DMS 273 (cell line): ENCODE measurements around the gene ZIC5.

Experiments used
- DNase-seq: peaks from one replicate; lab custom pipeline; 2025; ENCODE audit not compliant: unreplicated experiment; lab: John Stamatoyannopoulos, UW

ZIC5 gene

DNA sequence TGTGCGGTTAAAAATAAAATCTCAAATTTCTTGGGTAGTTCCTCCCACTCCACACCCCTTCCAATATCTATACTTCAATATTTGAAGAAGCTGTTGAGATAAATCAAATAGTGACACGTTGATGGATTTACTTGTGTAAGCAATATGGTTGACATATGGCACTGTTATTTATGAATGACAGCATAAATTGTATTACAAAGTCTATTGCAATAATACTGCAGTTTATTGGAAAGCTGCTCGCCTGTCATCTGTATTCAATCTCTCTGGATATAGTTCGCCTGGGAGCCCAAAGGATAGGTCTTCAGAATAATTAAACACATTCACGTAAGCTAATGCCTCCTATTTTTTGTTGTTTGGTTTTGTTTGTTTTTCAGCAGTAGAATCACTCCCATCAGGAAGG, 5.0 kb upstream of the ZIC5 start:
- peak; percentile 24 for DNase-seq

DNA sequence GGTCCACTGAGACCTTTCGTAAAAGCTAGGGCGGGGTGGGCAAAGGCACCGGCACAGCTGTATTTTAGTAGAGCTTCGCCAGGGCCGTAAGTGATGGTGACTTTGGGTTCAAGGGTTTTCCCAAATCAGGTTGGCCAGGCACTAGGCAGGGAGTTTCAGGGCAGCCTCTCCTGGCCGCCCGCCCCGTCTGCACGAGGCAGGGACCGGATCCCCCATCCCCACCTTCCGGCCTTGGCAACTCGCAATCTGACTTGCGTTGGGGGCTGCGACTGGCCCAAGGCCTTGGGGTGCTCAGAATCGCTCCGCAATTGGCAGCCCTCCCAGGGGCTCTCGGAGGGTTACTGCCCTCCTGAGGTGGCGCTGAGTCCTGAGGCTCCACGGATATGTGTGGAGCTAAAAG, 4.1 kb upstream of the ZIC5 start:
- DNase-seq = no peak

DNA sequence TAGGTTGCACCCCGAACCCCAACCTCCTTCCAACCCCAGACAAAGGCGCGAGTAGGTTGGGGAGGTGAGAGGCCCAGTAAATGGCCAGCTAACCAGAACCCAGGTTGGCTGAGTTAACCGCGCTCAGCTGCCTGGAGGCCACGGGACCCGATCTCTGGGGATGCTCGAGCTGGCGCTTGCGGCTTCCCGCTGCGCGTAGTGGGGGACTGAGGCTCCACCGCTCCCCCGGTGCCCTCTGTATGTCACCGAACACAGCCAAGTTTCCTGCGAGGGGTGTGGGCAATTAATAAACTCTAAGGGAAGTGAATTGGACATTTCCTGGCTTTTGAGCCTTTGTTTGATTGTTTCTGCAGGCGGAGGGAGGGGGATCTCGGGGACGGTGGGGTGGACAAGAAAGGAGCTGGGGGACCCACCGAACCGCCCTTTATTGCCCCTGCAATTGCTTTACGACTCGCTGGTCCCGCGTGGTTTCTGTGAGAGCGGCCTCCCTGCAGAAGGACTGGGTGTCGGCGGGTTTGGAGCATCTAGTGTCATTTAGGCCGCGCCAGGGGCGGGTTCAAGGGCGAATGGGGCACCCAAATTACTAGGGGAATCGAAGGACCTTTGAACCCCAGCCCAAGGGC, 3.5 kb upstream of the ZIC5 start:
- no peak for DNase-seq

DNA sequence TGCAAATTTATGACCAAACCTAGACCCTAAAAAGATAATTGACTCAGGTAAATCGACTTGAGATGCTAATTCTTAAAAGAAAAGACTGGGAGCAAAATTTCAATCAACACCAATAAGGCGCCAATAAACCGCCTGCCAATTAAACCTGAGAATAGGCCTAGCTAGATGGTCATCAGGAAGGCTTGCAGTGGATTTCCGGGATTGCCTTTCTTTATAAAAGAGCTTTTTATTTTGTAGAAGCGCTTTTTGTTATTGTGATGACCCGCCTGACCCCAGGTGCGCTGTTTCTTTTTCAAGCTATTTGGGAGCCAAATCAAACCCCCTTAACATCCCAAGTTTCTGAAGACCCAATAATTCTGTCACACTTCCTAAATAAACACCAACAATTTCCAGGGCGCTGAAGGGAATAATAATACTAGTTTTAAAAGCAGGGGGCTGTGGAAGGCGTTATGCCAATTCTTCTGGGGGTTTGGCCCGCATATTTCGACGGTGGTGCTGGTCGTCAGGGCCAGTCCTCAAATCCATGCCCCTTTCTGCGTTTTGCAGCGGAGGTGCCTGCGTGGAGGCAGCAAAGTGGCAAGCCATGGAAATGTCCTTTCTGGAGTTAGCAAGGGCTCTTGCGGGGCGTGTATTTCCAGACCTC, 2.9 kb upstream of the ZIC5 start:
- DNase-seq = no peak

DNA sequence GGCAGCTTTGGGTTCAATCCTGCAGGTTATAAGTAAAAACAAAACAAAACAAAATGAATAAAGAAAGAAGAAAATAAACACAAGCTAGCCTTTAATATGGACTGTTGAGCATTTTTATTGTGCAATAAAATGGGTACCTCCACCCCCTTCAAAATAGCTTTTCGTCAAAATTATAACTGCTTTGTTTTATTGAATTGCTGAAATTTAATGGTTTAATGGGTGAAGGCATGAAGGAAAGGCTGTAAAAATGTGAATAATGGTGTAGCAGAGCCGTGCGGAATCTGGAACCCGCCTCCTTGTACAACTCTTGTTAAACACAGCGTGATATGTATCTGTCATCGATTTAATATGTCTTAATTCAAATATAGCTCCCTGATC, 2.2 kb upstream of the ZIC5 start:
- no peak for DNase-seq

DNA sequence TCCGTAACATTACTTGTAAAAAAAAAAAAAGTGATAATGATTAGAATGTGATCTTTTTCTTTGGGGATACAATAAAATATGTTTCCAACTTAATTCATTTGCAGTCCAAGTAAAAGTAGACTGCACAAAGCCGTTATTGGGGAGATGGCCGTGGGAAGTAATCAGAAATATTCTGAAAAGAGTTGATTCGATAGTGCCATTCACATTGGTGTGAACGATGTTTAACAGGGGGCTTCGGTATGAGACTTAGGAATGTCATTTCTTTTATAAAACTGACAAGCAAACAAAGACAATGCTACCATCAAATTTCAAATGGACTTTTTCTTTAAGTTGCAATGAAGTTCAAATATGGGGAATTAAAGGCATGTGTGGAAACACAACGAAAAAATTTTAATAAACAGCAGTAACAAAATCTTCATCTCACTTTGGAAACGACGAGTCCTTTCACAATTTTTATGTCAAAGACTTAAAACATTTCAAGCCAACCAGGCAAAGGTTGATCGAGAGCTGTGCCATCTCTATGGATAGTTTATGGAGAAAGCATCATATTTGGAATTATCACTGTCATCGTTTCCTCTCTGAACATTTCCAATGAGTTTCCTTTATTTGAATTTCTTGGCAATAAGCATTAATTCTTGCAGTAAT, 1.7 kb upstream of the ZIC5 start:
- no peak for DNase-seq

DNA sequence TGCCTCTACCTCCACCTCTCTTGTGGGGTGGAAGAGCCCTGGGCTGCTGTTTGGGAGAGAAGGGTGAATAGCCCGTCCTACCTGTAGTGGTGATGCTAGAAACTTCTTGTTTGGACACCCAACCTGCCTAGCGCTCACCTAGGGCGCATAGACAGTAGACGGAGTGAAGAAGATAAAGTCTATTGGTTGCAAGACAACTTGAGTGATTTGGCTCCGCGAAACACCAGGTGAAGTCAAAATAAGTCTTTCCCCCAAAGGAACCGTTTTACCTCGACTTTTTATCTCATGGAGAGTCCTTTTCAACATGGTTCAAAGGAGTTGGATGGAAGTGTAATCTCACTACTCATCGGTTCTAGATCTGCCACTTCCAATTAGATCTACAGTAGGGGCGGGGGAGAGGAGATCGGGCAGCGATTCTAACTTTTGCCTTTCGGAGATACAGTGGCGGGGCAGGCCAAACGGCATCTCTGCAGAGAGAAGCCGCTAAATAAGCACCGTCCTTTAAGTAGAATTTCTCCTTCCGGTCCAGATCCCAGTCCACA, 694 bp upstream of the ZIC5 start:
- no peak for DNase-seq

DNA sequence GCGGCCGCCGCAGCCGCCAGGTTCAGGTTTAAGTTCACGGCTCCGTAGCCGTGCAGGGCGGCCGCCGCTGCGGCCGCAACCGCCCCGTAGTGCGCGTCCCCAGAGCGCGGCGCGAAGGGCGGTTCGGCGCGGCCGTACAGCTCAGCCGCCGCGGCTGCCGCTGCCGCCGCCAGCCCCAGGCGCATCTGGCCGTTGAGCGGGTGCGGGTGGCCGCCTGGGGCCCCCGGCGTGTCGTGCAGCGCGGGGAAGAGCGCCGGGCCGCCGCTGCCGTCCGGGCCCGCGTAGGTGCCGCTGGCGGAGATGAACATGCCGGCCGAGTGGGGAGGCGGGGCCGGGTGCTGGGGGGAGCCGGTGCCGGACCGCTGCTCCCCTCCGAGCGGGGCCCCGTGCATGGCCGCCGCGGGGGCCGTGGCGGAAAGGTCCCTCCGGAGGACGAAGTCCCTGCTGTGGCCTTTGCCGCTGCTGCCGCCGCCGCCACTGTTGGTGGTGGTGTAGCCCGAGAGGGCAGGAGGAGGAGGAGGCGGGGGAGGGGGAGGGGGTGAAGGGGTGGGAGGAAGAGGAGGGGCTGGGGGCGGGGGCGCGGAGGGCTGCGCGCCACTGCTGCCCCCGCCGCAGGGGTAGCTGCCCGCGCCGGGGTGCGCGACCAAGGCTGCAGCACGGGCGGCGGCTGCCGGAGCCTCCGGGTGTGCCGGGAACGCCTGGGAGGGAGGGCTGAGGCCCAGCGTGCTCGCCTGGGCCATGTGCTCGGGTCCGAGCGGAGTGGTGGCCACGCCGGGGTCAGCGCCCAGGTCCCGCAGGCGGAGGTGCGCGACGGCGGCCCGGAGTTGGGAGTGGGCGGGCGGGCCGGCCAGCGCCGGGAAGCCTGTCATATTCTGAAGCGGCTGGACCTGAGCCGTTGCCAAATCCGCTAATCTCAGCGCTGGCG, 654 bp downstream of the ZIC5 start:
- peak; percentile 78 for DNase-seq

DNA sequence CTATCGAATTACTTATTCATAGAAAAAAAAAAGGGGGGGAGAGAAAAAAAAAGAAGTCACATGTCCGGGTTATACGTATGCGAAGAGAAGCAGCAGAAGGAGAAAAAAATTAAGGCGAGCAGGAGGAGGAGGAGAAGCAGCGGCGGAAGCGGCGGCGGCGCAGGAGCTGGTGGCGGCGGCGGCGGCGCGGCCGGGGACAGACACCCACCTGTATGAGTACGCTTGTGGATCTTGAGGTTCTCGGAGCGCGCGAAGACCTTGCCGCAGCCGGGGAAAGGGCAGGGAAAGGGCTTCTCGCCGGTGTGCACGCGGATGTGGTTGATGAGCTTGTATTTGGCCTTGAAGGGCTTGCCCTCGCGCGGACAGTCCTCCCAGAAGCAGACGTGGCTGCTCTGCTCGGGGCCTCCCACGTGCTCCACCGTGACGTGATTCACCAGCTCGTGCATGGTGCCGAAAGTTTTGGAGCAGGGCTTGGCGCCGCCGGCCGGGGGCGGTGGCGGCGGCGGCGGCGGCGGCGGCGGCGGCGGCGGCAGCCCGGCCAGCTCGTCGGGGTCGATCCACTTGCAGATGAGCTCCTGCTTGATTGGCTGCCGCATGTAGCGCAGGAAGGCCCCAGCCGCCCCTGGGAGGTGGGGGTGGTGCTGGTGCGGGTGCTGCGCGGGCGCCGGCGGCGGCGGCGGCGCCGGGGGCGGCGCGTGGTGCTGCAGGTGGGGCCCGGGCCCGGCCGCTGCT, 1.5 kb downstream of the ZIC5 start:
- peak; percentile 86 for DNase-seq

DNA sequence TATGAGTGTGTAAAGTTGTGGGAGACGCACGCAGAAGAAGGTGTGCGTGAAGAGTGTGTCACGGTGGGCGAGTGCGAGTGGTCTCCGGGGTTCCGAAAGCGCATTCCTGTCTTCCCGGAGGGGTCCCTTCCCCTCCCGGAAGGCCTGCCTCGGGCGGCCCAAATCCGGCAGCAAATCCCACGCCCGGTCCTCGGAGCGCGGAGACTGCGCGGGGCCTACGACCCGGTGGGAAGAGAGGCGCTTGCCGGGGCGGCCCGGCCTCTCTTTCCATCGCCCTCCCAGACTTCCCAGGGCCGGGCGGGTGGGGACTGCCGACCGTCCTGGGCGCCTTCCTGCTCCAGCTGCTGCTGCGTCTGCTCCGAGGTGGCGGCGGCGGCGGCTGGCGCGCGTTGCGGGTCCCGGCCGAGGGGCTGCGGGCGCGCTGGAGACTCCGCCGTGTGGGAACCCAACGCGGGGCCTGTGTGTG, 2.1 kb downstream of the ZIC5 start:
- peak; percentile 79 for DNase-seq

DNA sequence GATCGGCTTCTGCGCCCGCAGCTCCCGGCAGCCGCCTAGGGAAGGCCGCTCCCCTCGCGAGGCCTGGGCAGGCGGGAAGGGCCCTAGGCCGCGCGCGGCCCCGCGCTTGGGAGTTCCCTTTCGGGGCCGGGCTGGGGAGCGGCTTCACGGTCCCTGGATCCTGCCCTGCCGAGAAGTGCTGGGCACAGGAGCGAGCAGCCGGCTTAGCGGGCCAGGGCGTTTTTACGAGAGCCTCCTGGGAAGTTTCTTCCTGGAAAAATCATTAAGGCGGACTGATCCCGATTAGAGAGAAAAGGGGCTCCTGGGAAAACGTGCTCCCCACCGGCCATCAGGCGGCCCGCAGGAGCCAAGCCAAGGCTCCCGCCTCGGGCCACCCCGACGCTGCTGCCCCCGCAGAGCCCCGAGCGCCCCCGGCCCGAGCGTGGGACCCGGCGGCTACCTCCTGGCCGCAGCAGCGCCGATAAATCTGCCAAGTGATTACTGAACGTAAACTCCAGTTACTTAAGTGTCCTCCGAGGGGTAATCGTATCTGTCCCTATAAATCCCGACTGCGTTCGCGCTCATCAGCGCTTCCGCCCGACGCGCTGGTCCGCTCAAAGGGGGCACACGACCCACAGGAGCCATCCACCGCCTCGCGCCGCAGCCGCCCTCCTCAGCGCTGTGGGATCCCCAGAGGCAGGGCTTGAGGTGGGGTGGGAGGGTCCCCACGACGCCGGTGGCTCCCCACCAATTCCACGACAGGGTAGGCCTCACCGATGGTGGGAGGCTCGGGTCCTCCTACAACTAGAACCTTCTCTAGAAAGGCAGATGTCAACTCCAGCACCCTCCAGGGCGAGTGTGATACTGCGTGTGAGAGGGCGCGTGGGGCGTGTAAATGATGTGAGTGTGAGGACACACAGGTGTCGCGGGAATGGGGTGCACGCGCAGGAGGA, 2.8 kb downstream of the ZIC5 start:
- DNase-seq = peak; percentile 73

DNA sequence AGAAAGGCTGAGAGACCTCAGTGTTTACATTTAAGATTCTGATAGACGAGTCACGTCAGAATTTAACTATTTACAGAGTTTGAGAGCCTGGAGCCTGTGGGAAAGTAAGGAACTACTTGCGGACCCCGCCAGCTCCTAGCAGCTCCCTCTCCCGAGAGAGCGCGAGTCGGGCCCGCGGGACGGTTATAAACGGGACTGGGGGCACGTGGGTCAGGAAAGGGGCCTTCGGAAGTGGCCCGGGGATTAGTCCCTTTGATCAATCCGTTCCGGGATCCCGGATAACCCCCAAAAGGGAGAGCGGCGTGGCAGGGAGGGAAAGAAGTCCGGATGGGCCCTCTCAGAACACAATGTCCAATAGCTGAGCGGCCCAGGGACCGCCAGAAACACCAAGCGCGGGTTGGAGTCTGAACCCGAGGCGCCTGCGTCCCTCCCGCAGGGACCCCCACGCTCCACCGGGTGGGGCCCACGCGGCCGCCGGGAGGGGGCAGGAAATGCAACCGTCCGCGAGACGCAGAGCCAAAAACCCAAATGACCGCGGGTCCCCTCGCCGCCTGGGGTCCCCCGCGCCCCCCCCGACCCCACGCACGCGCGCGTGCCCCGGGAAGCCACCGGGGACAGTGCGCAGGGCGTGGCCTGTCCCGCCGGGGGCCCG, 3.6 kb downstream of the ZIC5 start:
- peak; percentile 65 for DNase-seq

DNA sequence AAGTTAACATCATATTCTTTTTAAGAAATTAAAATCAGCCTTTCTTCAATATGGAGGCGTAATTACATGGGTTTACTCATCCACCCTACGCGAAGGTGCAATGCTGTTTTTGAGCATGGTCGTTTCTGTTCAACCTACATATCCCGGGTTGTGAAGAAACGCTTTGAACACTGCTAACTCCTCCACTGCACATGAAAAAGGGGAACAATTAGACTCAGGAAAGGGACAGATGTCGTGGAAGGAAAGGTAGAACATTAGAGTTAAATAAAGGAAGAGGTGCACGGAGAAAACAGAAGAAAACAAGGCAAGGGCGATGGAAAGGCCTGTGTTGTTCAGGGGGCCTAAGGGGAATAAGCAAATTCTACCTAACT, 4.1 kb downstream of the ZIC5 start:
- DNase-seq = no peak

DNA sequence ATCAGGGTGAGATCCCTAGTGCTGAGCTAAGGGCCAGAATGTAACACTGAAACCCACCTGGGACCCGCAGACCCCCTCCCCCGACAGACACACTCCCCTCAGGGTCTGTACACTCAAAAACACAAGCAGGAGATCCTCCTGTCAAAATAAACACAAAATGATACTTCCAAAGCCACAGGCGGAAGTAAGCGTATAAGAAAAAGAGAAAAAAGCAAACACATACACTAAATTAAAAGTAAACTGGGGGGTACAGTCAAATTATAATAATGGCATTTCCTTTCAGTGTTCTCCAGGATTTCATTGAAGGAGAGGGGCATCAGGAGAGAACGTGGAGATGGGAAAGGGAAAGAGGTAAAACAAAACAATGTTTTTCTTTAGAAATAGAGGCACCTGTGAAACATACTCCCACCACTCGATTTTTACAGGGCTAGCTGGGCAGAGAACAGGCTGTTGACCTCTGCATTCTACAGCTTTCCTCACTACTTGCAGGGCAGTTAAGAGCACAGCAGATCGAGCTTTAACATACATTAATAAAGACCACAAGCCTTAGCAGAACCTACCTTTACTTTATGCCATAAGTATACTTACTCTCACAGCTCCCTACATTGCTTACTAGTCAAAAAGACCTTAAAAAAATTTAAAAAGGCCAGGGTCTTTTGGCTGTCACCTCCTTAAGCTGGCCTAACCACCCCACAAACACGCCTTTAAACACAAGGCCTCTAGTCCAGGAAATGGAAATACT, 5.3 kb downstream of the ZIC5 start:
- DNase-seq = no peak

DNA sequence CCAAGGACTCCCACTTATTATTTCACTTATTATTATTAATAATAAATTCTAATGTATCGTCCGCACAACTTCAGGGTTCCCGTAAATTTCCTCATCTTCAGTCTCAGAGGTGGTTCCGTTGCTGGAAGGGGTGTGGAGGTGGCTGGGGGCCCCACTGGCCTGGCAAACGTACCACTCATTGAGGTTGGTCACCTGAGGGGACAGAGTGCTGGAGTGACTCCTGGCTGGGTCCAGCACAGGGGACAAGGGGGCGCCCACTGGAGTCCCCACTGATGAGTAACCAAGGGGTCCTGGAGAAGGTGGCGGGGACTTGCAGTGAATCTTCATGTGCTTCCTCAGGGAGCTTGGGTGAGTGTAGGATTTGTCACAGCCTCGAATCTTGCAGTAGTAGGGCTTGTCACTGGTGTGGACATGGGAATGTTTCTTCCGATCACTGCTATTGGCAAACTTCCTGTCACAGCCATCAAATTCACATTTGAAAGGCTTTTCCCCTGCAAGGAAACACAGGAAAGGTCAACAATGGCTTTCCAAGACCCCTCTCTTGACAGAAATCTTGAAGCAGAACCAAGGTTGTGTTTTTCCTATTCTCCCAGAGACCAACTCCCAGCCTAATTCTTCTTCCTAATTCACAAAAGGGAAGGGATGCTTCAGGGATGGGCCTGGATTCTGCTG, 6.1 kb downstream of the ZIC5 start:
- no peak for DNase-seq

DNA sequence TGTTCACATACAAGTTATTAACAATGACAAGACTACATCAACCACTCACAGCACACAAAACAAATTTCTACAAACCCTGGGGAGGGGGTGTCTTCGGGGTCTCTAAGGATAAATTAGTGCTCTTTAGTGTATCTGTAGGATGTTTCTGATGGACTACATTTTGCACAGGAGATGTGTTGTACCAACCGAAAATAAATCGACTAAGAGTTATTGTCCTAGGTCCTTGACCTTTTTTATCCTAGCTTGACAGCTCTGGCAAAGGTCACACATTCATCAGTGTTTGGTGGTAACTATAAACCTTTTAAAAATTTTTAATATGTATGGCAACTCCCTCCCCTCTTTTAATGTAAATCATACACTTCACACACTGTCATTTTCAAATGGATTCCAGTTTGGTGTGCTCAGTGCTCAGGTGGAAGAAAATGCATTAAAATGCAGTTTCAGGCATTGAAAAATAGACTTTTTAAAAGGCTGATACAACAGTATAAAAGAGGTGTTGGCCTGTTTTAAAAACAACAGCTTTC, 7.7 kb downstream of the ZIC5 start:
- DNase-seq = no peak

DNA sequence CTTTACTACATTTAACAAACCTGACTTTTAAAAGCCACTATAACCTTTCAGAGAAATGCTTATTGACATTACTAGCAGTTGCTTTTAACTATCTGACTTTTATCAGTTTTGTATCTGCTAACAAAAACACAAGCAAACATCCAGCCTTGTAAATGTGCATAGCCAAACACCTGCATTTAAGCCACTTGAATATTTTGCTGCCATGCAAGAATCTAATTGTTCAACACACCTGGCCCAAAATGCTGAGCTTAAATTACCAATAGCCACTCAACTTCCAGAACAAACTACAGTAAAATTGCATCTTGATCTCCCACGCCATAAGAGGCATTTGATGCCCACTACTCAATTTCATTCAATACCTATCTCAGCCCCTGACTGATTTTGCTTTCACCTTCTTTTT, 9.3 kb downstream of the ZIC5 start:
- no peak for DNase-seq

DNA sequence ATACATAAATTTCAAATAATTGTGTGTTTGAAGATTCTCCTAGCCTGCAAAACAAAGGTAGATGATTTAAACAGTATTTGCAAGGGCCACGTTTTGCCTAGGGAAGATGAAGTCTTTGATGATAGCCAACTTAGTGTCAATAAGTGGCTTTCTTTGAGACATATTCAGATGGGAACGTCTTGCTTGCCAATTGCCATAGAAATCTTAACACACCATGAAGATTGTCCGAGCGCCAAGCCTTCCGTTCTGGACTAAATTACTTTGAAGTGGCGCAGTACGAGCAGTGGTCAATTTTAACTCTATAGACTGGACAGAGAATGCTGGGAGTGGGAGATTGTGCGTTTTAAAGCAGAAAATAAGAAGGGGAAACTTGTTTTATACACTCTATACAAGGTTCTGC, 9.9 kb downstream of the ZIC5 start:
- no peak for DNase-seq
